Muscle layer of duodenum (tissue), 2 donors: ENCODE data around the gene RBL2.
"Not testable (repeated sequence)": the region's sequence is repeated elsewhere in the genome, so short reads cannot be mapped to it uniquely, and the experiment has no call there.

ENCODE experiments used
- H3K27ac ChIP-seq: one replicate; pipeline ENCODE4 v1.7.0; 2013; ENCODE audit warnings: mild to moderate bottlenecking, low read length
- H3K27me3 ChIP-seq: one replicate; pipeline ENCODE4 v1.7.0; 2013; ENCODE audit warnings: low read depth, mild to moderate bottlenecking, control low read depth, low read length
- H3K36me3 ChIP-seq, 2 donors: one replicate each; pipeline ENCODE4 v1.7.0; 2013; ENCODE audit warnings: low read length in 2 of 2, control low read depth in 1 of 2, mild to moderate bottlenecking in 1 of 2; ENCODE audit not compliant: insufficient read depth in 2 of 2, control insufficient read depth in 1 of 2
- H3K4me1 ChIP-seq, 2 donors: one replicate each; pipeline ENCODE4 v1.7.0; 2013; ENCODE audit warnings: low read length in 2 of 2, mild to moderate bottlenecking in 2 of 2, control low read depth in 1 of 2, moderate library complexity in 1 of 2; ENCODE audit not compliant: insufficient read depth in 2 of 2, control insufficient read depth in 1 of 2
- H3K4me3 ChIP-seq, 2 donors: one replicate each; pipeline ENCODE4 v1.7.0; 2013; ENCODE audit warnings: low read length in 2 of 2, low read depth in 1 of 2, mild to moderate bottlenecking in 1 of 2
- H3K9me3 ChIP-seq, 2 donors: one replicate each; pipeline ENCODE4 v1.7.0; 2013; ENCODE audit warnings: low read length in 2 of 2, control low read depth in 1 of 2, mild to moderate bottlenecking in 1 of 2; ENCODE audit not compliant: control insufficient read depth in 1 of 2
- donor health status: healthy.

RBL2 gene

GRCh38 chr16:53509906-53510703, 75.8 kb downstream of the RBL2 start:
- no peak overlapping the region for H3K4me3 ChIP-seq
- H3K27ac ChIP-seq: no peak overlapping the region
- no peaks in the 10 kb centered on the region for H3K4me1 ChIP-seq
- no peaks in the 10 kb centered on the region for H3K27me3 ChIP-seq
- no peaks in the 10 kb centered on the region for H3K9me3 ChIP-seq
- H3K36me3 ChIP-seq: no peaks in the 10 kb centered on the region

GRCh38 chr16:53510704-53511070, 76.4 kb downstream of the RBL2 start:
- Histone ChIP-seq H3K9me3 (no peaks in the 10 kb centered on the region), H3K36me3 (no peaks in the 10 kb centered on the region), H3K27ac (no peak overlapping the region), H3K4me3 (no peak overlapping the region), H3K4me1 (no peaks in the 10 kb centered on the region), H3K27me3 (no peaks in the 10 kb centered on the region)

DNA sequence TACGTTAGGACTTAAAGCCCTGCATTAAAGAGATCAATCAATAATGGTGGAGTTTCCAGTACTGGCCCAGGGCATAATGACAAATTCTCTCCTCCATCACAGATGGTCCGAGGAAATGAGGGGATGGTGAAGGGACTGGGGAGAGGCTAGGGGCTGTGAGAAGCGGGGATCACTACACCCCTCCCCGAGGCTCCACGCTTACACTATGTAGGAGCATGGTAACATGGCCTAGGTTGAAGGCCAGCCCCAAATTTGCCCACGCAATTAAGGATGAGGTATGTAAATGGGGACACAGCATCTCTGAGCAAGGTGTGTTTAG, 76.8 kb downstream of the RBL2 start:
- Histone ChIP-seq H3K9me3 (no peaks in the 10 kb centered on the region), H3K36me3 (no peaks in the 10 kb centered on the region), H3K4me1 (no peaks in the 10 kb centered on the region), H3K27ac (no peak overlapping the region), H3K27me3 (no peaks in the 10 kb centered on the region), H3K4me3 (no peak overlapping the region)

DNA sequence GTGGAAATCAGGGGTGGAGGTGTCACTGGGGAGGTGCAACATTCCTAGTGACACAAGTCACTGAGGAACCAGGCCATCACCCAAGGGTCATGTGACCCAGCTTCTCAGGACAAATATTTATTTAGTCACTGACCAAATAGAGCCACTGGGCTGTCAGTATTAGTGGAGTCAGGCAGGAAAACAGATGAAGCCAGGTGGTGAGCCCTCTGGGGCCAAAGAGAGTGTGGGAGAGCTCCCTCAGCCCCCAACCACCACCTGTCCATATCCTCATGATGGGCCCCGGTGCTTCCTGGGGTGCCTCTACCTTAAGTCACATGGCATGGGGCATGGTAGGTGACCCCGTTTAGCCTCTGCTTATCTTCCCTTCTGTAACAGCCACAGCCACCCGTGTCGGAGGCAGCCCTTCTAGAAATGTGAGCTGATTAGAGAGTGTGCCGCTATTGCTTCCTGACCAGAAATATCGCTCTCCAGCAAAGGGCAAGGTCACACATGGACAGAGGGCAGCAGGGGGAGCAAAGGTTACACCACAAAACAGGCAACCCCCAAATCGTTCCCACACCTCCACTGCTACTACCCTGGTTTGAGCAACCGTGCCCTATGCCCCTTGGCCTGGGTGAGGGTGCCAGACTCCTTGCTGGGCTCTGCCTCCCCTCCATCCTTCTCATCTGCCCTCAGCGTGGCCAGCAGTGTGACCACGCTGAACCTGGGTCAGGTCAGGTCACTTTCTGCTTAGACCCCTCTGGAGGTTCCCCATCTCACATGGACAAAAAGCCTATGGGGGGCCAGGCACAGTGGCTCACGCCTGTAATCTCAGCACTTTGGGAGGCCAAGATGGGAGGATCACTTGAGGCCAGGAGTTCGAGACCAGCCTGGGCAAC, 77.4 kb downstream of the RBL2 start:
- Histone ChIP-seq H3K4me3 (no peak overlapping the region), H3K36me3 (no peaks in the 10 kb centered on the region), H3K9me3 (no peaks in the 10 kb centered on the region), H3K4me1 (no peaks in the 10 kb centered on the region), H3K27me3 (no peaks in the 10 kb centered on the region), H3K27ac (no peak overlapping the region)

DNA sequence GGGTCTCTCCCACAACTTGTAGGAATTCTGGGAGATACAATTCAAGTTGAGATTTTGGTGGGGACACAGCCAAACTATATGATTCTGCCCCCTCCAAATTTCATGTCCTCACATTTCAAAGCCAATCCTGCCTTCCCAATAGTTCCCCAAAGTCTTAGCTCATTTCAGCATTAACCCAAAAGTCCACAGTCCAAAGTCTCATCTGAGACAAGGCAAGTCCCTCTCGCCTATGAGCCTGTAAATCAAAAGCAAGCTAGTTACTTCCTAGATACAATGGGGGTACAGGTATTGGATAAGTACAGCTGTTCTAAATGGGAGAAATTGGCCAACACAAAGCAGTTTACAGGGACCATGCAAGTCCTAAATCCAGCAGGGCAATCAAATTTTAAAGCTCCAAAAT, 78.5 kb downstream of the RBL2 start:
- H3K27ac ChIP-seq, H3K4me1 ChIP-seq, H3K4me3 ChIP-seq: not testable (repeated sequence)

GRCh38 chr16:53515259-53515658, 81.0 kb downstream of the RBL2 start:
- Histone ChIP-seq H3K4me3 (no peak overlapping the region), H3K4me1 (no peaks in the 10 kb centered on the region), H3K27me3 (no peaks in the 10 kb centered on the region), H3K9me3 (no peaks in the 10 kb centered on the region), H3K27ac (no peak overlapping the region), H3K36me3 (no peaks in the 10 kb centered on the region)

More for the DNA sequence above, 78.5 kb downstream of the RBL2 start:
- H3K9me3 ChIP-seq, H3K36me3 ChIP-seq, H3K27me3 ChIP-seq: not testable (repeated sequence)

DNA sequence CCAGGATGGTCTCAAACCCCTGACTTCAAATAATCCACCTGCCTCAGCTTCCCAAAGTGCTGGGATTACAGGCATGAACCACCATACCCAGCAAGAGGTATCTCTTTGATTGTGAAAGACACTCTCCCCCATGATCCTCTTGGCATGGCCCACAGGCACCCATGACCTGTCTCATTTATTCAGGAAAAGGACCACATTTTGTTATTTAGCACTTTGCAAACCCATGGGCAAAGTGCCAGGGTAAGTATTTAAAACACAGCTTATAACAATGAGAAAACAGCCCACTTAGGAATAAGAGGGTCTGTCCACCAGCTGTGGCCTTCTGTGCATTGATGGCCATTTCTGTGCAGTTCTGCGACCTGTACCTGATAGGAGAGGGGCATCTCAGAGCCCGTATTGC, 81.5 kb downstream of the RBL2 start:
- Histone ChIP-seq H3K4me3 (no peak overlapping the region), H3K4me1 (no peaks in the 10 kb centered on the region), H3K36me3 (no peaks in the 10 kb centered on the region), H3K9me3 (no peaks in the 10 kb centered on the region), H3K27ac (no peak overlapping the region), H3K27me3 (no peaks in the 10 kb centered on the region)

GRCh38 chr16:53517851-53518250, 83.6 kb downstream of the RBL2 start:
- no peaks in the 10 kb centered on the region for H3K27me3 ChIP-seq
- H3K27ac ChIP-seq: peak overlapping the region; percentile 49
- no peaks in the 10 kb centered on the region for H3K36me3 ChIP-seq
- no peaks in the 10 kb centered on the region for H3K4me1 ChIP-seq
- H3K9me3 ChIP-seq: no peaks in the 10 kb centered on the region
- no peak overlapping the region for H3K4me3 ChIP-seq

DNA sequence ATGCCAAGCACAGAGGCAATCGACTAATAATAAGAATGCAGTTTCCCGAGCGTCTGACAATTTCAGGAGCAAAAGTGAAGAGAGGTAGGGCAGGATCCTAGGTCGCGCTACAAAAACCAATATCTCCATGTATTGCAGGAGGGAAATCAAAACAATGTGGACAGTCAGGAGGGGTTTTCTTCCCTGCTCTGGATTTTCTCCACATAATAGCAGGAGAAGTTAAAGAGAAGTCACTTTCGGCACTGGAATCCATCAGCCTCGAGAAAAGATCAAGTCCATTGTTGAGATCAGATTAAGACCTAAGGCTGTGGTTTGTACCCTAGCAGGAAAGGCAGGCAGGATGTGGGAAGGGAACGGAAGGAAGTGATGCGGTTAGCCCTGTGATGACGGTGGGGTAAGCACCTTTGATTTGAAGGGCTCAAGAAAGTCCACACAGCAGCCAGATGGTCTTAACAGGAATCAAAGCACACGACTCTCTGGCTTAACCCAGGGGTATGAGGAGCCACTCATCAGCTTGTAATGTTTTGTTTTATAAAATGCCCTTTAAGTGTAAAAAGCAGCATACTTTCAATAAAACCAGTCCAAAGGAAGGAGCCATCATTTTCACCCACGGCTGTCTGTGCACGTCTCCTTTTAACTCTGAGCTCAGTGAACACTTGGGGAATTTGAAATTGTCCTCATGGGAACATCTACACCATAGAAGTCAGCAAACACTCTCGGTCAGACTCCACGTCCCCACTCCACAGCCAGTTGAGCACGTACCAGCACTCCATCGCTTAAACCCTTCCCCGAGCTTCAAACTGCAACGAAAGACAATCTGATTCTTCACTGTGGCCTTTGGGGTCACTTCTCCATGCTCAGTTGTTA, 84.5 kb downstream of the RBL2 start:
- H3K36me3 ChIP-seq: no peaks in the 10 kb centered on the region
- no peaks in the 10 kb centered on the region for H3K9me3 ChIP-seq
- peak overlapping the region in 1 of 2 donors; percentile 4 for H3K4me3 ChIP-seq
- no peaks in the 10 kb centered on the region for H3K27me3 ChIP-seq
- no peaks in the 10 kb centered on the region for H3K4me1 ChIP-seq
- H3K27ac ChIP-seq: peak overlapping the region; percentile 49

DNA sequence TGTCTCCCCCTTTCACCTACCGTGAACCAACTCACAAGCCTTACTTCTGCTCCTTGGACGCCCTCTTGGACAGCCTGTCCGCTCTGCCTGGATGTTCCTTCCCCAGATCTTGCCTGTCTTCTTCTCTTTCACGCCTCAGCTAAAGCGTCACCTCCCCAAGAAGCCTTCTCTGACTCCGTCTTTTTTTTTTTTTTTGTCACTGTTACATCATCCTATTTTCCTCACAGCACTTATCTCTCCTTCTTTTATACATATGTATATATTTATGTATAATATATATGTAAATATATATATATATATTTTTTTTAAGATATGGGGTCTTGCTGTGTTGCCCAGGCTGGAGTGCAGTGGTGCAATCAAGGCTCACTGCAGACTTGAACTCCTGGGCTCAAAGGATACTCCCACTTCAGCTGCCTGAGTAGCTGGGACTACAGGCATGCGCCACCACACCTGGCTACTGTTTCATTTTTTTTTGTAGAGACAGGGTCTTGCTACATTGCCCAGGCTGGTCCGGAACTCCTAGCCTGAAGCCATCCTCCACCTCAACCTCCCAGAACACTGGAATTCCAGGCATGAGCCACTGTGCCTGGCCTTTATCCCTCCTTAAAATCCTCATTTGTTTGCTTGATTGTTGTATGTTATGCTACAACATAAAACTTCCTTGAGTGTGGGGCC, 85.3 kb downstream of the RBL2 start:
- H3K27ac ChIP-seq: no peak overlapping the region
- no peaks in the 10 kb centered on the region for H3K27me3 ChIP-seq
- no peaks in the 10 kb centered on the region for H3K9me3 ChIP-seq
- no peaks in the 10 kb centered on the region for H3K4me1 ChIP-seq
- no peak overlapping the region for H3K4me3 ChIP-seq
- H3K36me3 ChIP-seq: no peaks in the 10 kb centered on the region
